HepG2 (cell line): Measurements from ENCODE around the gene UST. TPM values are rescaled to one million over a fixed set of nuclear protein-coding genes. Genes with fewer than 3 reads are reported as not detected.

Experiments
- ATAC-seq: fragments of 200-7000 bp; cut with Tn5 transposase; 3 replicates; pipeline ENCODE4 v1.9.1; 2020; ENCODE audit warnings: mild to moderate bottlenecking, moderate library complexity
- BruUV-seq: library from RNA; stranded (reverse); fragments of 400-500 nt; replicated peaks from 2 replicates; lab custom pipeline; 2021; lab: Mats Ljungman, UMichigan
- CTCF ChIA-PET: fragments of 300-600 bp; formaldehyde crosslinking; extraction: SDS; loops from one replicate; lab custom pipeline; 2021; ENCODE audit warnings: low total read pairs, inconsistent platforms, low intra/inter-chr PET ratio; lab: Yijun Ruan, JAX
- POLR2A ChIA-PET: fragments of 350-600 bp; sonication (Branson Sonifier 250); formaldehyde crosslinking; loops from one replicate; lab custom pipeline; 2020; ENCODE audit warnings: antibody characterized with exemption, inconsistent platforms; lab: Yijun Ruan, JAX
- DNase-seq: peaks from one replicate; pipeline ENCODE4 v3.0.0-alpha.2; 2015; ENCODE audit warnings: low spot score
- FAIRE-seq: peaks from 3 replicates; lab custom pipeline; 2011; peaks lifted over from hg19 to GRCh38; lab: Jason Lieb, UNC
- H2AFZ ChIP-seq: one replicate; pipeline ENCODE4 v1.6.1; 2011; ENCODE audit warnings: low read length, inconsistent platforms
- H3K27ac ChIP-seq: fragments of 300-600 bp; 3 replicates; pipeline ENCODE4 v1.8.0; 2011; ENCODE audit warnings: mixed run types, mild to moderate bottlenecking, mixed read lengths, low read length, inconsistent platforms; ENCODE audit not compliant: insufficient read depth; ENCODE audit errors: extremely low read length
- H3K27me3 ChIP-seq, 2 experiments: fragments of 200-600 bp in 1 of 2; 2 replicates in 1 of 2; 3 replicates in 1 of 2; pipeline versions ENCODE4 v1.6.0 to v1.8.0; 2011; ENCODE audit warnings: low read length in 2 of 2, mild to moderate bottlenecking in 2 of 2, moderate library complexity in 2 of 2, inconsistent platforms in 1 of 2; ENCODE audit not compliant: insufficient read depth in 2 of 2, control insufficient read depth in 1 of 2
- H3K36me3 ChIP-seq, 2 experiments: fragments of 200-600 bp in 1 of 2; replicated peaks in 1 of 2; 2 replicates in 1 of 2; 3 replicates in 1 of 2; pipeline versions ENCODE4 v1.5.1 to v1.8.0; 2011; ENCODE audit warnings: low read length in 2 of 2, inconsistent platforms in 1 of 2; ENCODE audit not compliant: insufficient read depth in 2 of 2, control insufficient read depth in 1 of 2
- H3K4me1 ChIP-seq: 2 replicates; pipeline ENCODE4 v1.5.1; 2012; ENCODE audit warnings: low read length, inconsistent platforms; ENCODE audit not compliant: insufficient read depth
- H3K4me2 ChIP-seq: 2 replicates; pipeline ENCODE4 v1.6.0; 2011; ENCODE audit warnings: low read depth, low read length, inconsistent platforms
- H3K4me3 ChIP-seq, 3 experiments: fragments of 200-600 bp in 1 of 3; sonication (generic), shearing (Covaris generic) in 1 of 3; replicated peaks in 1 of 3; 2 replicates each; pipeline ENCODE4 v1.5.1; 2011 to 2016; ENCODE audit warnings: low read length in 3 of 3, inconsistent platforms in 2 of 3, low read depth in 2 of 3, mild to moderate bottlenecking in 2 of 3, control low read depth in 1 of 3, mixed read lengths in 1 of 3; ENCODE audit not compliant: insufficient read depth in 1 of 3
- H3K79me2 ChIP-seq: one replicate; pipeline ENCODE4 v1.6.1; 2011; ENCODE audit warnings: low read length, inconsistent platforms; ENCODE audit not compliant: insufficient read depth
- H3K9ac ChIP-seq: 2 replicates; pipeline ENCODE4 v1.6.0; 2011; ENCODE audit warnings: mild to moderate bottlenecking, low read depth, low read length, inconsistent platforms; ENCODE audit not compliant: insufficient read depth
- H3K9me3 ChIP-seq: 2 replicates; pipeline ENCODE4 v1.5.1; 2012; ENCODE audit warnings: mild to moderate bottlenecking, low read length
- H4K20me1 ChIP-seq: 2 replicates; pipeline ENCODE4 v1.6.0; 2011; ENCODE audit warnings: inconsistent platforms, mild to moderate bottlenecking, low read length, moderate library complexity; ENCODE audit not compliant: insufficient read depth
- ZNF10 ChIP-seq: sonication (generic); formaldehyde crosslinking; IDR thresholded peaks from 2 replicates; pipeline ENCODE4 v1.4.0; 2020; ENCODE audit warnings: mild to moderate bottlenecking, low read depth, missing genetic modification reagents, borderline replicate concordance
- ZNF136 ChIP-seq: sonication (generic); formaldehyde crosslinking; IDR thresholded peaks from 2 replicates; pipeline ENCODE4 v1.8.1; 2022; ENCODE audit warnings: low read depth, mild to moderate bottlenecking, moderate library complexity, missing genetic modification reagents
- ZNF329 ChIP-seq: sonication (generic); formaldehyde crosslinking; IDR thresholded peaks from 2 replicates; pipeline ENCODE4 v1.9.0; 2021; ENCODE audit warnings: low read depth, mild to moderate bottlenecking, missing genetic modification reagents
- in situ Hi-C: cut with HindIII; loops from 2 replicates; pipeline ENCODE4 v1.10.0; 2017; ENCODE audit warnings: low pct_unique_long_range_greater_than_20kb; ENCODE audit not compliant: extremely low pct_ligation_motif_present
- intact Hi-C: fragments of 100-400 bp; cut with micrococcal nuclease; formaldehyde crosslinking; loops from one replicate; pipeline ENCODE4 v1.10.0; 2022; ENCODE audit not compliant: unreplicated experiment
- polyA plus RNA-seq, 8 experiments: library from polyadenylated mRNA; depleted of rRNA in 3 of 8; stranded (reverse) in 7 of 8; unstranded in 1 of 8; fragments of >200 nt; fragmentation: Illumina TruSeq in 4 of 8; extraction: Trizol in 4 of 8; gene quantifications; 2 replicates each; pipeline versions ENCODE4 v1.2.1 to v1.2.3, GENCODE V29; 2011 to 2016; ENCODE audit warnings: low read depth in 4 of 8, missing spikeins in 1 of 8, mixed read lengths in 1 of 8; ENCODE audit not compliant: insufficient read depth in 1 of 8
- total RNA-seq, 5 experiments: library from RNA; depleted of rRNA; stranded (reverse); fragments of >200 nt; fragmentation: Illumina TruSeq; extraction: Trizol; gene quantifications; 2 replicates each; pipeline ENCODE4 v1.2.3, GENCODE V29; 2016; ENCODE audit warnings: low read depth in 1 of 5
- TF ChIP-seq, protein P1 (sequence below): sonication (generic); formaldehyde crosslinking; IDR thresholded peaks from 2 replicates; pipeline ENCODE4 v1.5.0; 2020; ENCODE audit warnings: missing genetic modification reagents
- TF ChIP-seq, protein P2 (sequence below): IDR thresholded peaks from 2 replicates; pipeline ENCODE4 v1.6.1; 2016; ENCODE audit warnings: low read depth, missing genetic modification reagents, missing compliant biosample characterization
- TF ChIP-seq, protein P3 (sequence below): sonication (generic); formaldehyde crosslinking; conservative IDR thresholded peaks from 2 replicates; pipeline ENCODE4 v1.4.0; 2020; ENCODE audit warnings: missing genetic modification reagents
- TF ChIP-seq, protein P4 (sequence below): sonication (generic); formaldehyde crosslinking; conservative IDR thresholded peaks from 2 replicates; pipeline ENCODE4 v1.4.0; 2020; ENCODE audit warnings: missing genetic modification reagents
- TF ChIP-seq, protein P5 (sequence below): sonication (generic); formaldehyde crosslinking; IDR thresholded peaks from 2 replicates; pipeline ENCODE4 v1.5.0; 2020; ENCODE audit warnings: missing genetic modification reagents
- TF ChIP-seq, protein P6 (sequence below): sonication (generic); formaldehyde crosslinking; IDR thresholded peaks from 2 replicates; pipeline ENCODE4 v1.5.0; 2020; ENCODE audit warnings: mild to moderate bottlenecking, missing genetic modification reagents

The UST gene
- total and polyA plus RNA-seq, 2 of the 13 experiments (the other 11 are each of a cell fraction or from before 2014, with no cell fraction given): 0.27 TPM; not detected in 1

DNA sequence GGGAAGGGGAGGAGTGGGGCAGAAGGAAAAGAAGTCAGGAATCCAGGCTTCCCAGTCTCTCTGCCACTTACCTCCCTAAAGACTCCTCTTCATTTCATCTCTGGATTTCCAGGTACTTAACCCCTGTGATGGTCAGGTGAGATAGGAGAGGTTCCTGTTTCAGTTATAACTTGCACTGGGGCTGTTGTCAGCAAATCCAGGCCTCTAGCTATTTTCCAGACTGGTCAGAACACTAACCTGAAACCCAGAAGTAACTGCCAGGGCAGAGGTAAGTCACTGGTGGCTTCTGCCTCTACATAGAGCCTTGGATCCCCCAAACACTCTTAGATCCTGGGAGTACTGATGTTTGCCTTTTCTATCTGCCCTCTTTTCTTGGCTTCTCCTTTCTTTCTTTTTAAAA lies 337.2 kb downstream of the UST start:
- peaks cover 0 to 8% of the 10 kb centered on the region in 2 experiments; a peak in 2 of 5 replicates for H3K27me3 ChIP-seq
- no peak overlapping the region for H3K27ac ChIP-seq
- BruUV-seq: no TSS peak
- no peak overlapping the region for H3K4me2 ChIP-seq
- POLR2A ChIA-PET: no interaction called here
- in situ Hi-C loops (loop anchor here (5.0 kb wide), 2 partner anchors 52 to 343 kb away; no protein-coding TSS in a partner anchor), intact Hi-C loops (loop anchor here (5.0 kb wide), 1 partner anchor 233 kb away; the partner anchor contains the start of gene TAB2)
- H3K9me3 ChIP-seq: no peaks in the 10 kb centered on the region
- H3K4me1 ChIP-seq: peaks cover 16% of the 10 kb centered on the region
- H3K79me2 ChIP-seq: no peaks in the 10 kb centered on the region
- H3K9ac ChIP-seq: no peak overlapping the region
- no peak overlapping the region for H3K4me3 ChIP-seq
- CTCF ChIA-PET: no interaction called here
- H3K36me3 ChIP-seq: no peaks in the 10 kb centered on the region
- DNase-seq (no peak), ATAC-seq (no peak), FAIRE-seq (no peak)
- no peaks in the 10 kb centered on the region for H4K20me1 ChIP-seq
- no peak overlapping the region for H2AFZ ChIP-seq
- TF ChIP-seq ZNF136 (CRISPR knock-in tag): no peak
- TF ChIP-seq, protein P1, sequence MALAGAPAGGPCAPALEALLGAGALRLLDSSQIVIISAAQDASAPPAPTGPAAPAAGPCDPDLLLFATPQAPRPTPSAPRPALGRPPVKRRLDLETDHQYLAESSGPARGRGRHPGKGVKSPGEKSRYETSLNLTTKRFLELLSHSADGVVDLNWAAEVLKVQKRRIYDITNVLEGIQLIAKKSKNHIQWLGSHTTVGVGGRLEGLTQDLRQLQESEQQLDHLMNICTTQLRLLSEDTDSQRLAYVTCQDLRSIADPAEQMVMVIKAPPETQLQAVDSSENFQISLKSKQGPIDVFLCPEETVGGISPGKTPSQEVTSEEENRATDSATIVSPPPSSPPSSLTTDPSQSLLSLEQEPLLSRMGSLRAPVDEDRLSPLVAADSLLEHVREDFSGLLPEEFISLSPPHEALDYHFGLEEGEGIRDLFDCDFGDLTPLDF: no peak
- TF ChIP-seq, protein P2, sequence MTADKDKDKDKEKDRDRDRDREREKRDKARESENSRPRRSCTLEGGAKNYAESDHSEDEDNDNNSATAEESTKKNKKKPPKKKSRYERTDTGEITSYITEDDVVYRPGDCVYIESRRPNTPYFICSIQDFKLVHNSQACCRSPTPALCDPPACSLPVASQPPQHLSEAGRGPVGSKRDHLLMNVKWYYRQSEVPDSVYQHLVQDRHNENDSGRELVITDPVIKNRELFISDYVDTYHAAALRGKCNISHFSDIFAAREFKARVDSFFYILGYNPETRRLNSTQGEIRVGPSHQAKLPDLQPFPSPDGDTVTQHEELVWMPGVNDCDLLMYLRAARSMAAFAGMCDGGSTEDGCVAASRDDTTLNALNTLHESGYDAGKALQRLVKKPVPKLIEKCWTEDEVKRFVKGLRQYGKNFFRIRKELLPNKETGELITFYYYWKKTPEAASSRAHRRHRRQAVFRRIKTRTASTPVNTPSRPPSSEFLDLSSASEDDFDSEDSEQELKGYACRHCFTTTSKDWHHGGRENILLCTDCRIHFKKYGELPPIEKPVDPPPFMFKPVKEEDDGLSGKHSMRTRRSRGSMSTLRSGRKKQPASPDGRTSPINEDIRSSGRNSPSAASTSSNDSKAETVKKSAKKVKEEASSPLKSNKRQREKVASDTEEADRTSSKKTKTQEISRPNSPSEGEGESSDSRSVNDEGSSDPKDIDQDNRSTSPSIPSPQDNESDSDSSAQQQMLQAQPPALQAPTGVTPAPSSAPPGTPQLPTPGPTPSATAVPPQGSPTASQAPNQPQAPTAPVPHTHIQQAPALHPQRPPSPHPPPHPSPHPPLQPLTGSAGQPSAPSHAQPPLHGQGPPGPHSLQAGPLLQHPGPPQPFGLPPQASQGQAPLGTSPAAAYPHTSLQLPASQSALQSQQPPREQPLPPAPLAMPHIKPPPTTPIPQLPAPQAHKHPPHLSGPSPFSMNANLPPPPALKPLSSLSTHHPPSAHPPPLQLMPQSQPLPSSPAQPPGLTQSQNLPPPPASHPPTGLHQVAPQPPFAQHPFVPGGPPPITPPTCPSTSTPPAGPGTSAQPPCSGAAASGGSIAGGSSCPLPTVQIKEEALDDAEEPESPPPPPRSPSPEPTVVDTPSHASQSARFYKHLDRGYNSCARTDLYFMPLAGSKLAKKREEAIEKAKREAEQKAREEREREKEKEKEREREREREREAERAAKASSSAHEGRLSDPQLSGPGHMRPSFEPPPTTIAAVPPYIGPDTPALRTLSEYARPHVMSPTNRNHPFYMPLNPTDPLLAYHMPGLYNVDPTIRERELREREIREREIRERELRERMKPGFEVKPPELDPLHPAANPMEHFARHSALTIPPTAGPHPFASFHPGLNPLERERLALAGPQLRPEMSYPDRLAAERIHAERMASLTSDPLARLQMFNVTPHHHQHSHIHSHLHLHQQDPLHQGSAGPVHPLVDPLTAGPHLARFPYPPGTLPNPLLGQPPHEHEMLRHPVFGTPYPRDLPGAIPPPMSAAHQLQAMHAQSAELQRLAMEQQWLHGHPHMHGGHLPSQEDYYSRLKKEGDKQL (CRISPR knock-in tag): no peak
- TF ChIP-seq, protein P3, sequence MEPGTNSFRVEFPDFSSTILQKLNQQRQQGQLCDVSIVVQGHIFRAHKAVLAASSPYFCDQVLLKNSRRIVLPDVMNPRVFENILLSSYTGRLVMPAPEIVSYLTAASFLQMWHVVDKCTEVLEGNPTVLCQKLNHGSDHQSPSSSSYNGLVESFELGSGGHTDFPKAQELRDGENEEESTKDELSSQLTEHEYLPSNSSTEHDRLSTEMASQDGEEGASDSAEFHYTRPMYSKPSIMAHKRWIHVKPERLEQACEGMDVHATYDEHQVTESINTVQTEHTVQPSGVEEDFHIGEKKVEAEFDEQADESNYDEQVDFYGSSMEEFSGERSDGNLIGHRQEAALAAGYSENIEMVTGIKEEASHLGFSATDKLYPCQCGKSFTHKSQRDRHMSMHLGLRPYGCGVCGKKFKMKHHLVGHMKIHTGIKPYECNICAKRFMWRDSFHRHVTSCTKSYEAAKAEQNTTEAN (CRISPR knock-in tag): no peak
- TF ChIP-seq, protein P4, sequence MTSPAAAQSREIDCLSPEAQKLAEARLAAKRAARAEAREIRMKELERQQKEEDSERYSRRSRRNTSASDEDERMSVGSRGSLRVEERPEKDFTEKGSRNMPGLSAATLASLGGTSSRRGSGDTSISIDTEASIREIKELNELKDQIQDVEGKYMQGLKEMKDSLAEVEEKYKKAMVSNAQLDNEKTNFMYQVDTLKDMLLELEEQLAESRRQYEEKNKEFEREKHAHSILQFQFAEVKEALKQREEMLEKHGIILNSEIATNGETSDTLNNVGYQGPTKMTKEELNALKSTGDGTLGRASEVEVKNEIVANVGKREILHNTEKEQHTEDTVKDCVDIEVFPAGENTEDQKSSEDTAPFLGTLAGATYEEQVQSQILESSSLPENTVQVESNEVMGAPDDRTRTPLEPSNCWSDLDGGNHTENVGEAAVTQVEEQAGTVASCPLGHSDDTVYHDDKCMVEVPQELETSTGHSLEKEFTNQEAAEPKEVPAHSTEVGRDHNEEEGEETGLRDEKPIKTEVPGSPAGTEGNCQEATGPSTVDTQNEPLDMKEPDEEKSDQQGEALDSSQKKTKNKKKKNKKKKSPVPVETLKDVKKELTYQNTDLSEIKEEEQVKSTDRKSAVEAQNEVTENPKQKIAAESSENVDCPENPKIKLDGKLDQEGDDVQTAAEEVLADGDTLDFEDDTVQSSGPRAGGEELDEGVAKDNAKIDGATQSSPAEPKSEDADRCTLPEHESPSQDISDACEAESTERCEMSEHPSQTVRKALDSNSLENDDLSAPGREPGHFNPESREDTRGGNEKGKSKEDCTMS (CRISPR knock-in tag): no peak
- TF ChIP-seq, protein P5, sequence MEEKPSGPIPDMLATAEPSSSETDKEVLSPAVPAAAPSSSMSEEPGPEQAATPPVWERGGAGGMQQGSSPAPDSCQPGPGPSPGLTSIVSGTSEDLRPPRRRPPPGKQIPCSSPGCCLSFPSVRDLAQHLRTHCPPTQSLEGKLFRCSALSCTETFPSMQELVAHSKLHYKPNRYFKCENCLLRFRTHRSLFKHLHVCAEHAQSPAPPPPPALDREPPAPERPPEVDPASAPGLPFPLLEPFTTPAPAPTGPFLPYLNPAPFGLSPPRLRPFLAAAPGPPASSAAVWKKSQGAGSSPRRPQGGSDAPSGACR (CRISPR knock-in tag): no peak
- no peak for TF ChIP-seq ZNF10 (CRISPR knock-in tag)
- no peak for TF ChIP-seq ZNF329 (CRISPR knock-in tag)
- TF ChIP-seq, protein P6, sequence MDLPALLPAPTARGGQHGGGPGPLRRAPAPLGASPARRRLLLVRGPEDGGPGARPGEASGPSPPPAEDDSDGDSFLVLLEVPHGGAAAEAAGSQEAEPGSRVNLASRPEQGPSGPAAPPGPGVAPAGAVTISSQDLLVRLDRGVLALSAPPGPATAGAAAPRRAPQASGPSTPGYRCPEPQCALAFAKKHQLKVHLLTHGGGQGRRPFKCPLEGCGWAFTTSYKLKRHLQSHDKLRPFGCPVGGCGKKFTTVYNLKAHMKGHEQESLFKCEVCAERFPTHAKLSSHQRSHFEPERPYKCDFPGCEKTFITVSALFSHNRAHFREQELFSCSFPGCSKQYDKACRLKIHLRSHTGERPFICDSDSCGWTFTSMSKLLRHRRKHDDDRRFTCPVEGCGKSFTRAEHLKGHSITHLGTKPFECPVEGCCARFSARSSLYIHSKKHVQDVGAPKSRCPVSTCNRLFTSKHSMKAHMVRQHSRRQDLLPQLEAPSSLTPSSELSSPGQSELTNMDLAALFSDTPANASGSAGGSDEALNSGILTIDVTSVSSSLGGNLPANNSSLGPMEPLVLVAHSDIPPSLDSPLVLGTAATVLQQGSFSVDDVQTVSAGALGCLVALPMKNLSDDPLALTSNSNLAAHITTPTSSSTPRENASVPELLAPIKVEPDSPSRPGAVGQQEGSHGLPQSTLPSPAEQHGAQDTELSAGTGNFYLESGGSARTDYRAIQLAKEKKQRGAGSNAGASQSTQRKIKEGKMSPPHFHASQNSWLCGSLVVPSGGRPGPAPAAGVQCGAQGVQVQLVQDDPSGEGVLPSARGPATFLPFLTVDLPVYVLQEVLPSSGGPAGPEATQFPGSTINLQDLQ (CRISPR knock-in tag): no peak
